ENCODE data around the gene KNDC1. TPM values are rescaled to one million over a fixed set of nuclear protein-coding genes. Genes with fewer than 3 reads are reported as not detected.

Gene KNDC1
- total RNA-seq, 3 donors from 2014 or later: 0.14 to 0.60 (median 0.32) TPM

- intact Hi-C loops (cut with DNase I, micrococcal nuclease): no loop called here
- Histone ChIP-seq H3K36me3 (ENCODE audit: low read depth) (no peaks in the 10 kb centered on the region), H3K4me3 (no peak overlapping the region), H3K4me1 (ENCODE audit: low read depth) (peaks cover 7% of the 10 kb centered on the region), H3K9me3 (no peaks in the 10 kb centered on the region)
- no peak for ATAC-seq
- TF ChIP-seq CTCF (IDR thresholded peaks at IDR 0.05): no peak
- DNase-seq: no peak
Measured at GRCh38 chr10:133239990-133240389, 80.0 kb downstream of the KNDC1 start.

GRCh38 chr10:133241501-133242205 is 81.6 kb downstream of the KNDC1 start:
- ATAC-seq (peak; percentile 42), DNase-seq (no peak)
- H3K36me3 ChIP-seq (ENCODE audit: low read depth): no peaks in the 10 kb centered on the region
- H3K9me3 ChIP-seq: no peaks in the 10 kb centered on the region
- H3K4me3 ChIP-seq: no peak overlapping the region
- H3K4me1 ChIP-seq (ENCODE audit: low read depth): peaks cover 4% of the 10 kb centered on the region
- TF ChIP-seq CTCF (IDR thresholded peaks at IDR 0.05): no peak
- intact Hi-C loops (cut with DNase I, micrococcal nuclease): no loop called here

GRCh38 chr10:133242611-133243356 is 82.8 kb downstream of the KNDC1 start:
- H3K4me1 ChIP-seq (ENCODE audit: low read depth): no peaks in the 10 kb centered on the region
- intact Hi-C loops (cut with DNase I, micrococcal nuclease): no loop called here
- ATAC-seq (no peak), DNase-seq (no peak)
- no peaks in the 10 kb centered on the region for H3K36me3 ChIP-seq (ENCODE audit: low read depth)
- no peaks in the 10 kb centered on the region for H3K9me3 ChIP-seq
- no peak overlapping the region for H3K4me3 ChIP-seq
- TF ChIP-seq CTCF (IDR thresholded peaks at IDR 0.05): no peak

GRCh38 chr10:133243593-133243992 is 83.6 kb downstream of the KNDC1 start:
- H3K4me3 ChIP-seq: no peak overlapping the region
- H3K9me3 ChIP-seq: no peaks in the 10 kb centered on the region
- DNase-seq: no peak
- no peaks in the 10 kb centered on the region for H3K36me3 ChIP-seq (ENCODE audit: low read depth)
- no peak for TF ChIP-seq CTCF (IDR thresholded peaks at IDR 0.05)
- no peak for ATAC-seq
- intact Hi-C loops (cut with DNase I, micrococcal nuclease): no loop called here
- no peaks in the 10 kb centered on the region for H3K4me1 ChIP-seq (ENCODE audit: low read depth)

GRCh38 chr10:133245439-133246235 is 85.6 kb downstream of the KNDC1 start:
- H3K4me1 ChIP-seq (ENCODE audit: low read depth): no peaks in the 10 kb centered on the region
- H3K9me3 ChIP-seq: no peaks in the 10 kb centered on the region
- no peak for TF ChIP-seq CTCF (IDR thresholded peaks at IDR 0.05)
- intact Hi-C loops (cut with DNase I, micrococcal nuclease): no loop called here
- H3K36me3 ChIP-seq (ENCODE audit: low read depth): no peaks in the 10 kb centered on the region
- ATAC-seq: peak; percentile 72
- H3K4me3 ChIP-seq: no peak overlapping the region
- DNase-seq: peak; percentile 66 to 72 (median 66)

Data from mucosa of descending colon (tissue), 3 donors.